NCI-H2029 (cell line): ENCODE results near the gene SP5.
"Not testable (repeated sequence)": the region's sequence is repeated elsewhere in the genome, so short reads cannot be mapped to it uniquely, and the experiment has no call there.

ENCODE experiments used
- DNase-seq: peaks from one replicate; lab custom pipeline; 2025; lab: John Stamatoyannopoulos, UW

SP5 gene

GRCh38 chr2:170739048-170739447, 23.9 kb downstream of the SP5 start:
- no peak for DNase-seq

GRCh38 chr2:170739507-170740046, 24.4 kb downstream of the SP5 start:
- no peak for DNase-seq

- no peak for DNase-seq
These were observed 25.5 kb downstream of the SP5 start for GRCh38 chr2:170740660-170741059.

GRCh38 chr2:170742000-170742399, 26.9 kb downstream of the SP5 start:
- DNase-seq = no peak

- DNase-seq = no peak
These were observed 27.9 kb downstream of the SP5 start for GRCh38 chr2:170742896-170743529.

- no peak for DNase-seq
These were observed 28.5 kb downstream of the SP5 start for GRCh38 chr2:170743530-170744239.

GRCh38 chr2:170744248-170745002, 29.3 kb downstream of the SP5 start:
- peak; percentile 44 for DNase-seq

- DNase-seq = no peak
These were observed 30.2 kb downstream of the SP5 start for GRCh38 chr2:170745305-170745704.

GRCh38 chr2:170747921-170748320, 32.8 kb downstream of the SP5 start:
- DNase-seq = no peak

- not testable (repeated sequence) for DNase-seq
These were observed 36.4 kb downstream of the SP5 start for GRCh38 chr2:170751555-170751954.

GRCh38 chr2:170761572-170761971, 46.4 kb downstream of the SP5 start:
- no peak for DNase-seq

GRCh38 chr2:170762760-170763159, 47.6 kb downstream of the SP5 start:
- no peak for DNase-seq

- DNase-seq = no peak
These were observed 48.1 kb downstream of the SP5 start for GRCh38 chr2:170763232-170763631.

- no peak for DNase-seq
These were observed 49.7 kb downstream of the SP5 start for GRCh38 chr2:170764880-170765261.

GRCh38 chr2:170766693-170767092, 51.6 kb downstream of the SP5 start:
- no peak for DNase-seq
